Endometrial microvascular endothelial cells (primary cell): ENCODE data around the gene RPL19. TPM values are rescaled to one million over a fixed set of nuclear protein-coding genes. Genes with fewer than 3 reads are reported as not detected.

ENCODE experiments used
- in situ Hi-C: cut with HindIII; loops from 2 replicates; pipeline ENCODE4 v1.10.0; 2017; ENCODE audit warnings: low sequenced_read_pairs, low pct_unique_long_range_greater_than_20kb; ENCODE audit errors: inconsistent ontology term
- total RNA-seq: library from RNA; depleted of rRNA; stranded (reverse); fragments of >200 nt; gene quantifications from one replicate; pipeline ENCODE4 v1.2.3, GENCODE V29; 2015; ENCODE audit errors: inconsistent ontology term

RPL19 gene
- total RNA-seq, 1 donor from 2014 or later, result 2,444 TPM

- in situ Hi-C loops, result no loop called here
Observed at GRCh38 chr17:39194985-39195524, 5.0 kb upstream of the RPL19 start.

GRCh38 chr17:39195568-39196160 lies 4.4 kb upstream of the RPL19 start:
- in situ Hi-C loops, result no loop called here

GRCh38 chr17:39196241-39196807 lies 3.8 kb upstream of the RPL19 start:
- in situ Hi-C loops, result no loop called here

GRCh38 chr17:39196808-39197291 lies 3.2 kb upstream of the RPL19 start:
- in situ Hi-C loops, result no loop called here

GRCh38 chr17:39197380-39198185 lies 2.5 kb upstream of the RPL19 start, which contains the start of gene CACNB1:
Gene CACNB1 (minus strand): TSS chr17:39197669. CDS start chr17:39197495, 174 bp downstream.
- in situ Hi-C loops, result no loop called here

GRCh38 chr17:39198186-39198566 lies 1.9 kb upstream of the RPL19 start:
- in situ Hi-C loops, result no loop called here

- in situ Hi-C loops, result no loop called here
Observed at GRCh38 chr17:39199820-39200069, 338 bp upstream of the RPL19 start.

GRCh38 chr17:39200957-39201510 lies 951 bp downstream of the RPL19 start:
- in situ Hi-C loops, result no loop called here

GRCh38 chr17:39204245-39204644 lies 4.2 kb downstream of the RPL19 start:
- in situ Hi-C loops, result no loop called here

GRCh38 chr17:39205112-39205526 lies 5.0 kb downstream of the RPL19 start:
- in situ Hi-C loops, result no loop called here

- in situ Hi-C loops, result no loop called here
Observed at GRCh38 chr17:39208136-39208535, 8.1 kb downstream of the RPL19 start.

GRCh38 chr17:39208893-39209292 lies 8.8 kb downstream of the RPL19 start:
- in situ Hi-C loops, result no loop called here

GRCh38 chr17:39209317-39210092 lies 9.4 kb downstream of the RPL19 start:
- in situ Hi-C loops, result no loop called here

- in situ Hi-C loops, result no loop called here
Observed at GRCh38 chr17:39210093-39210434, 10.0 kb downstream of the RPL19 start.

GRCh38 chr17:39212195-39212810 lies 12.2 kb downstream of the RPL19 start:
- in situ Hi-C loops, result no loop called here

GRCh38 chr17:39212841-39213480 lies 12.9 kb downstream of the RPL19 start:
- in situ Hi-C loops, result no loop called here

GRCh38 chr17:39213852-39214251 lies 13.8 kb downstream of the RPL19 start:
- in situ Hi-C loops, result no loop called here

GRCh38 chr17:39217734-39218369 lies 17.8 kb downstream of the RPL19 start:
- in situ Hi-C loops, result no loop called here
